GM19463 (cell line): ENCODE measurements around the gene PHYHIPL.

Source experiments
- ATAC-seq: cut with Tn5 transposase; IDR thresholded peaks from one replicate; pipeline ENCODE4 v1.9.1; 2021; ENCODE audit warnings: mild to moderate bottlenecking, moderate library complexity; ENCODE audit not compliant: unreplicated experiment

Gene PHYHIPL

GRCh38 chr10:59287587-59288255, 111.3 kb downstream of the PHYHIPL start:
- no peak for ATAC-seq

DNA sequence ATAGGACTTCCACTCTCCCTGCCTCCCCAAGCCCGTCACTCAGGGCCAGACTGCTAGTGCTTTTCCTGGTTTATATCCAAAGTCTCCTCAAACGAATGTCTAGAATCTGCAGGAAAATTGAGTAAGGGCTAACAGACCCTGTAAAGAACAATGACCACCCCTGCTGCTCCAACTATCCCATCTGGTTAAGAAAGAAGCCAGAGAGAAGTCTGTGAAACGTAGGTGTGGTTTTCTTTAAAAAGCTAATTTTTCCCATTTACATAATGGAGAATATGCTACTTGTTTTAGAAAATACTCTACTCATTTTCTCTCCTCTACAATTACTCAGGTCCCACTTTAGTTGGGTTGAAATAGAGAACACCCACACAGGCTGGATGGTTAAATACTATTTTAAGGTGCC, 113.4 kb downstream of the PHYHIPL start:
- no peak for ATAC-seq

DNA sequence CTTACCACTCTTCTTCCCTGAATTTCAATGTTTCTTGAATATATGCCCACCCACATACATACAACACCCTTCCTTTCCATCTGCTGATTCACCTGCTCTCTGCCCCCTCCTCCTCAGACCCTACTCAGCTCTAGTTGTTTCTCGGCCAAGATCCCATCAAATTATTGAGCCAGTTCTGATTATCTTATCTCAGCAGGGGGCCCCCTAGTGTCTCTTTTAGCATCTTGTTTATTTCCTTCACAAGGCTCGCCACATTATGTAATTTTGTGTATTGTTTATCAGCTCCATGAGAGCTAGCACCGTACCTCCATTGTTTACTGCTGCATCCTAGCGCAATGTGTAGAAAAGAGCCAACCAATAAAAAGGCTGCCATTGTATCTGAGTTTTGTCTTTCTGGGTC, 114.0 kb downstream of the PHYHIPL start:
- no peak for ATAC-seq
